Kidney (tissue), 14 donors: ENCODE measurements around the gene KDM8. TPM values are rescaled to one million over a fixed set of nuclear protein-coding genes. Genes with fewer than 3 reads are reported as not detected.

Experiments used
- DNase-seq, 5 donors: peaks; one replicate each; pipeline ENCODE4 v3.0.0-alpha.2; 2013 to 2020
- FAIRE-seq: peaks from 2 replicates; lab custom pipeline; 2012; peaks lifted over from hg19 to GRCh38; lab: Jason Lieb, UNC
- H3K27ac ChIP-seq, 2 donors: one replicate each; pipeline ENCODE4 v1.7.0; 2013; ENCODE audit warnings: low read depth in 2 of 2, low read length in 2 of 2, inconsistent platforms in 1 of 2
- H3K27me3 ChIP-seq: one replicate; pipeline ENCODE4 v1.7.1; 2013; ENCODE audit warnings: low read length, inconsistent platforms; ENCODE audit not compliant: control insufficient read depth, insufficient read depth
- H3K36me3 ChIP-seq, 3 donors: one replicate each; pipeline versions ENCODE4 v1.7.0 to v1.7.1; 2013; ENCODE audit warnings: low read length in 3 of 3, control low read depth in 1 of 3, inconsistent platforms in 1 of 3; ENCODE audit not compliant: insufficient read depth in 3 of 3, control insufficient read depth in 2 of 3
- H3K4me1 ChIP-seq, 3 donors: one replicate each; pipeline versions ENCODE4 v1.7.0 to v1.7.1; 2013; ENCODE audit warnings: low read length in 3 of 3, inconsistent platforms in 1 of 3, low read depth in 1 of 3; ENCODE audit not compliant: control insufficient read depth in 2 of 3, insufficient read depth in 2 of 3
- H3K4me3 ChIP-seq, 3 donors: one replicate each; pipeline versions ENCODE4 v1.7.0 to v1.8.1; 2013; ENCODE audit warnings: low read length in 3 of 3, control low read depth in 1 of 3, inconsistent platforms in 1 of 3
- H3K9ac ChIP-seq, 3 donors: one replicate each; pipeline versions ENCODE4 v1.7.0 to v1.7.1; 2013; ENCODE audit warnings: low read length in 3 of 3, control low read depth in 1 of 3, inconsistent platforms in 1 of 3
- H3K9me3 ChIP-seq, 3 donors: one replicate each; pipeline versions ENCODE4 v1.7.0 to v1.7.1; 2013; ENCODE audit warnings: low read length in 3 of 3, control low read depth in 1 of 3, inconsistent platforms in 1 of 3; ENCODE audit not compliant: control insufficient read depth in 2 of 3, insufficient read depth in 1 of 3
- CTCF ChIP-seq: IDR thresholded peaks from 3 replicates; pipeline ENCODE4 v1.5.1; 2012; ENCODE audit warnings: mild to moderate bottlenecking, moderate library complexity, borderline replicate concordance; ENCODE audit not compliant: insufficient read depth; ENCODE audit errors: extremely low read depth
- intact Hi-C: fragments of 100-400 bp; cut with DNase I; formaldehyde crosslinking; loops from one replicate; pipeline ENCODE4 v1.11.1; 2022
- polyA plus RNA-seq: library from polyadenylated mRNA; stranded (reverse); fragments of 350-450 nt; fragmentation: Illumina TruSeq; extraction: RNeasy Lipid Tissue Mini Kit (QIAGEN cat#74804); gene quantifications from one replicate; pipeline ENCODE4 v1.2.3, GENCODE V29; 2014; ENCODE audit warnings: low read depth, low replicate concordance; ENCODE audit not compliant: insufficient read depth
- total RNA-seq: library from RNA; stranded (reverse); fragmentation: NEBNext Ultra II Directional; extraction: Animal tissue kit (Norgen Biotek cat#: 25700); gene quantifications from one replicate; pipeline ENCODE4 v1.2.1, GENCODE V29; 2021
- donor health status: control.
- donor health status: control.
- donor health status: control.
- donor health status: control.
- donor health status: control.
- donor health status: DM: yes; HTN: yes; CAD: no.
- donor health status: Normal renal cell carcinoma (clear cell type).

Gene KDM8
- total and polyA plus RNA-seq, 2 donors from 2014 or later: 6.3 to 8.5 TPM

- FAIRE-seq (no peak), DNase-seq (no peak)
- no peak for TF ChIP-seq CTCF
- Histone ChIP-seq H3K9me3 (no peaks in the 10 kb centered on the region), H3K27ac (peak overlapping the region in 1 of 2 donors; percentile 7), H3K36me3 (peaks cover 0 to 8% (median 4%) of the 10 kb centered on the region in 3 donors), H3K27me3 (no peaks in the 10 kb centered on the region), H3K4me1 (peaks cover 0 to 14% (median 11%) of the 10 kb centered on the region in 3 donors), H3K4me3 (no peak overlapping the region), H3K9ac (no peak overlapping the region)
- intact Hi-C loops: no loop called here
These were observed 21.0 kb downstream of the KDM8 start for GRCh38 chr16:27224271-27224737.

DNA sequence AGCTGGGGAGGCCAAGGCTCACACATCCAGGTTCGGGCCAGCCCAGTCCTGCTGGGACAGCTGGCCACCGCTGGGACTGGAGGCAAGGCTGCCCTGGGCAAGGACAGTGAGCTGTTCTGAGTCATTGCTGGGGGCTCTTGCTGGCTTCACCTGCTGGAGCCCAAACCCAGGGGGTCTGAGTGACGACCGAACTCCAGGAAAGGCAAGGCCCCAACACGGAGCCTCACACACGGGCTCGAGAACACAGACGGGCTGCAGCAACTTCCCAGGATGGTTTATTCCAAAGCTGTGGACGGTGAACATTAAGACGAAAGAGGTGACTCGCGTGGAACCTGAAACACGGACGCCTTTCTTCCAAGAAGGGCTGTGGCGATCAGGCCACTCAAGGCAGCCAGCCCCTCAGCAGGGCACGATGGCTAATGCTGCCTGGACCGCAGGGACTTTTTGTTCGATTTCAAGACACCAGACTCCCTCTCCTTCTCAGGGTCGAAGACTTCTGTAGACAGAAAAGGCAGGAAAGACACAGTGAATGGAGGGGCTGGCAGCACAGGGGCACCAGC is 21.5 kb downstream of the KDM8 start:
- Histone ChIP-seq H3K9me3 (no peaks in the 10 kb centered on the region), H3K27ac (no peak overlapping the region), H3K4me1 (peaks cover 0 to 14% (median 11%) of the 10 kb centered on the region in 3 donors), H3K9ac (no peak overlapping the region), H3K27me3 (no peaks in the 10 kb centered on the region), H3K4me3 (no peak overlapping the region), H3K36me3 (peaks cover 0 to 8% (median 4%) of the 10 kb centered on the region in 3 donors)
- no peak for DNase-seq
- no peak for TF ChIP-seq CTCF
- no peak for FAIRE-seq
- intact Hi-C loops: no loop called here

- no peak overlapping the region for H3K4me3 ChIP-seq
- H3K9me3 ChIP-seq: no peaks in the 10 kb centered on the region
- intact Hi-C loops: no loop called here
- FAIRE-seq (no peak), DNase-seq (no peak)
- H3K9ac ChIP-seq: no peak overlapping the region
- no peak for TF ChIP-seq CTCF
- H3K36me3 ChIP-seq: peaks cover 0 to 8% (median 4%) of the 10 kb centered on the region in 3 donors
- H3K27ac ChIP-seq: no peak overlapping the region
- H3K4me1 ChIP-seq: peaks cover 0 to 14% (median 12%) of the 10 kb centered on the region in 3 donors
- H3K27me3 ChIP-seq: no peaks in the 10 kb centered on the region
These were observed 22.4 kb downstream of the KDM8 start for GRCh38 chr16:27225536-27226360.
